CD14-positive monocyte (primary cell): ENCODE results near the gene PACSIN2. TPM values are rescaled to one million over a fixed set of nuclear protein-coding genes. Genes with fewer than 3 reads are reported as not detected.
A peak's percentile ranks its signal among the peaks of the same experiment; 100 is the strongest.

Source experiments
- DNase-seq, 3 donors: peaks; one replicate each; pipeline ENCODE4 v3.0.0-alpha.2; 2011 to 2022
- H2AFZ ChIP-seq: 2 replicates; pipeline ENCODE4 v1.6.0; 2012; ENCODE audit warnings: mild to moderate bottlenecking, low read depth, low read length, inconsistent platforms; ENCODE audit not compliant: insufficient read depth, poor library complexity, severe bottlenecking
- H3K27ac ChIP-seq, 2 donors: 1 replicate in 1 of 2; 2 replicates in 1 of 2; pipeline ENCODE4 v1.5.1; 2012 to 2013; ENCODE audit warnings: low read length in 2 of 2, control low read depth in 1 of 2, inconsistent platforms in 1 of 2, low read depth in 1 of 2, mild to moderate bottlenecking in 1 of 2
- H3K27me3 ChIP-seq, 2 donors: one replicate each; pipeline versions ENCODE4 v1.6.0 to v1.6.1; 2011 to 2013; ENCODE audit warnings: low read length in 2 of 2; ENCODE audit not compliant: control insufficient read depth in 2 of 2, insufficient read depth in 2 of 2
- H3K36me3 ChIP-seq, 2 donors: replicated peaks in 1 of 2; 1 replicate in 1 of 2; 2 replicates in 1 of 2; pipeline versions ENCODE4 v1.5.1 to v1.6.1; 2012 to 2013; ENCODE audit warnings: low read length in 2 of 2, control low read depth in 1 of 2, inconsistent platforms in 1 of 2, mild to moderate bottlenecking in 1 of 2; ENCODE audit not compliant: insufficient read depth in 2 of 2, control insufficient read depth in 1 of 2
- H3K4me1 ChIP-seq, 2 donors: 1 replicate in 1 of 2; 2 replicates in 1 of 2; pipeline versions ENCODE4 v1.5.1 to v1.6.1; 2012 to 2013; ENCODE audit warnings: low read length in 2 of 2, control low read depth in 1 of 2, inconsistent platforms in 1 of 2, mild to moderate bottlenecking in 1 of 2, moderate library complexity in 1 of 2; ENCODE audit not compliant: insufficient read depth in 2 of 2, control insufficient read depth in 1 of 2
- H3K4me2 ChIP-seq: replicated peaks from 2 replicates; pipeline ENCODE3; 2012; ENCODE audit warnings: low read length, moderate library complexity, mild to moderate bottlenecking; ENCODE audit not compliant: poor library complexity, severe bottlenecking; ENCODE audit errors: extremely low read depth
- H3K4me3 ChIP-seq, 3 experiments: fragments of 200-600 bp in 1 of 3; sonication (generic) in 1 of 3; replicated peaks in 1 of 3; 1 replicate in 2 of 3; 2 replicates in 1 of 3; pipeline ENCODE4 v1.5.1; 2011 to 2013; ENCODE audit warnings: low read length in 3 of 3, mild to moderate bottlenecking in 3 of 3, control low read depth in 2 of 3, low read depth in 2 of 3, inconsistent platforms in 1 of 3, moderate library complexity in 1 of 3
- H3K79me2 ChIP-seq: 2 replicates; pipeline ENCODE4 v1.6.0; 2012; ENCODE audit warnings: mild to moderate bottlenecking, control low read depth, inconsistent platforms, low read length, moderate library complexity; ENCODE audit not compliant: insufficient read depth
- H3K9ac ChIP-seq: 2 replicates; pipeline ENCODE4 v1.6.0; 2017; ENCODE audit warnings: low read length, mild to moderate bottlenecking; ENCODE audit not compliant: insufficient read depth, poor library complexity, severe bottlenecking
- H3K9me3 ChIP-seq, 2 donors: replicated peaks in 1 of 2; 1 replicate in 1 of 2; 2 replicates in 1 of 2; pipeline versions ENCODE4 v1.5.1 to v1.6.1; 2012 to 2013; ENCODE audit warnings: low read length in 2 of 2, control low read depth in 1 of 2; ENCODE audit not compliant: control insufficient read depth in 1 of 2, insufficient read depth in 1 of 2
- H4K20me1 ChIP-seq: 2 replicates; pipeline ENCODE4 v1.6.0; 2012; ENCODE audit warnings: mild to moderate bottlenecking, low read length, control low read depth, moderate library complexity; ENCODE audit not compliant: insufficient read depth
- H3K27ac Mint-ChIP-seq, 7 donors: one replicate each; pipeline ENCODE4 v1.8.0; 2020; ENCODE audit warnings: mild to moderate bottlenecking in 7 of 7, mixed read lengths in 7 of 7, moderate library complexity in 6 of 7, inconsistent platforms in 2 of 7
- H3K27me3 Mint-ChIP-seq, 3 donors: one replicate each; pipeline ENCODE4 v1.8.0; 2021 to 2022; ENCODE audit warnings: low read depth in 3 of 3, mild to moderate bottlenecking in 3 of 3, mixed read lengths in 3 of 3, moderate library complexity in 3 of 3, inconsistent platforms in 1 of 3
- H3K36me3 Mint-ChIP-seq, 2 donors: one replicate each; pipeline ENCODE4 v1.8.0; 2020; ENCODE audit warnings: mixed read lengths in 2 of 2, inconsistent platforms in 1 of 2, mild to moderate bottlenecking in 1 of 2
- H3K4me1 Mint-ChIP-seq: one replicate; pipeline ENCODE4 v1.8.0; 2020; ENCODE audit warnings: mild to moderate bottlenecking, mixed read lengths
- H3K4me3 Mint-ChIP-seq, 2 donors: one replicate each; pipeline ENCODE4 v1.8.0; 2020; ENCODE audit warnings: mild to moderate bottlenecking in 2 of 2, mixed read lengths in 2 of 2, moderate library complexity in 1 of 2
- H3K9me3 Mint-ChIP-seq, 7 donors: one replicate each; pipeline ENCODE4 v1.8.0; 2020 to 2022; ENCODE audit warnings: mixed read lengths in 7 of 7, mild to moderate bottlenecking in 6 of 7, moderate library complexity in 6 of 7, inconsistent platforms in 2 of 7
- CTCF ChIP-seq: fragments of 200-600 bp; IDR thresholded peaks from one replicate; pipeline ENCODE4 v1.8.0; 2022; ENCODE audit warnings: antibody characterized with exemption, mild to moderate bottlenecking
- WGBS: methylation state at CpG from one replicate; pipeline ENCODE4 v1.1.5; 2013; ENCODE audit warnings: missing lambda C conversion rate; ENCODE audit not compliant: insufficient coverage; 5-methylcytosine and 5-hydroxymethylcytosine counted together
- intact Hi-C, 2 donors: fragments of 100-400 bp; cut with micrococcal nuclease; formaldehyde crosslinking; loops; one replicate each; pipeline versions ENCODE4 v1.15.0 to v1.15.1; 2023
- polyA plus RNA-seq, 3 donors: library from polyadenylated mRNA; depleted of rRNA in 1 of 3; unstranded in 2 of 3; stranded (reverse) in 1 of 3; fragments of 300-500 nt in 2 of 3; fragments of >200 nt in 1 of 3; fragmentation: Illumina TruSeq in 2 of 3; gene quantifications; 1 replicate in 2 of 3; 2 replicates in 1 of 3; pipeline ENCODE4 v1.2.3, GENCODE V29; 2012 to 2021

PACSIN2 gene
- polyA plus RNA-seq, 3 donors: 31.2 to 45.7 (median 40.2) TPM

GRCh38 chr22:43015677-43016042, 711 bp upstream of the PACSIN2 start:
- H3K9me3 ChIP-seq: no peaks in the 10 kb centered on the region
- peak overlapping the region; percentile 80 for H3K9ac ChIP-seq
- Mint-ChIP-seq H3K4me1 (peaks cover 33% of the 10 kb centered on the region), H3K36me3 (peaks cover 2 to 4% of the 10 kb centered on the region in 2 donors), H3K27me3 (peaks cover 0 to 9% (median 1%) of the 10 kb centered on the region in 3 donors), H3K27ac (peak overlapping the region; percentile 66 to 93 (median 86)), H3K4me3 (peak overlapping the region; percentile 95 to 98), H3K9me3 (no peaks in the 10 kb centered on the region)
- H3K27me3 ChIP-seq: no peaks in the 10 kb centered on the region
- no peak for DNase-seq
- no peaks in the 10 kb centered on the region for H3K36me3 ChIP-seq
- peak overlapping the region; percentile 93 for H3K4me2 ChIP-seq
- H3K4me1 ChIP-seq: peaks cover 20 to 23% of the 10 kb centered on the region in 2 donors
- H3K4me3 ChIP-seq: peak overlapping the region; percentile 73 to 94 (median 76)
- H4K20me1 ChIP-seq: peaks cover 39% of the 10 kb centered on the region
- peak overlapping the region; percentile 85 for H2AFZ ChIP-seq
- intact Hi-C loops: loop anchor here in 1 of 2 donors (5.0 to 10.0 kb wide), 2 partner anchors 139 to 158 kb away; partner anchors contain the start of genes ARFGAP3 and TSPO
- H3K79me2 ChIP-seq: peaks cover 40% of the 10 kb centered on the region
- 16% methylated on average over 4 of the region's 5 CpGs for WGBS
- H3K27ac ChIP-seq: peak overlapping the region in 1 of 2 donors; percentile 71
- no peak for TF ChIP-seq CTCF

- 0% methylated on average over 29 of the region's 39 CpGs for WGBS
- intact Hi-C loops: loop anchor here in 1 of 2 donors (5.0 to 10.0 kb wide), 2 partner anchors 37 to 140 kb away; partner anchors contain the start of gene TSPO
Observed at GRCh38 chr22:43014316-43014868, 557 bp downstream of the PACSIN2 start.

More at GRCh38 chr22:43014316-43014868, 557 bp downstream of the PACSIN2 start:
- Mint-ChIP-seq H3K36me3 (peaks cover 4% of the 10 kb centered on the region in 2 donors), H3K4me3 (peak overlapping the region; percentile 98 to 99), H3K4me1 (peaks cover 33% of the 10 kb centered on the region), H3K27me3 (peaks cover 0 to 9% (median 1%) of the 10 kb centered on the region in 3 donors), H3K27ac (peak overlapping the region; percentile 83 to 96 (median 89)), H3K9me3 (no peaks in the 10 kb centered on the region)
- H4K20me1 ChIP-seq: peaks cover 51% of the 10 kb centered on the region
- no peaks in the 10 kb centered on the region for H3K27me3 ChIP-seq
- peak overlapping the region; percentile 27 to 81 for H3K27ac ChIP-seq
- TF ChIP-seq CTCF: no peak
- H2AFZ ChIP-seq: peak overlapping the region; percentile 56
- H3K9ac ChIP-seq: peak overlapping the region; percentile 80
- H3K4me1 ChIP-seq: peaks cover 20 to 23% of the 10 kb centered on the region in 2 donors
- no peaks in the 10 kb centered on the region for H3K36me3 ChIP-seq
- H3K4me2 ChIP-seq: peak overlapping the region; percentile 93
- H3K79me2 ChIP-seq: peaks cover 53% of the 10 kb centered on the region
- no peak for DNase-seq
- H3K9me3 ChIP-seq: no peaks in the 10 kb centered on the region
- H3K4me3 ChIP-seq: peak overlapping the region; percentile 79 to 94 (median 88)
